GM12801 (cell line): ENCODE measurements around the gene LMX1A.

Experiments
- CTCF ChIP-seq: IDR thresholded peaks from one replicate; pipeline ENCODE4 v1.5.1; 2011; ENCODE audit warnings: control low read depth; ENCODE audit not compliant: insufficient read length; ENCODE audit errors: extremely low read depth

The LMX1A gene

GRCh38 chr1:165364568-165365133 lies 8.1 kb upstream of the LMX1A start:
- TF ChIP-seq CTCF = no peak

GRCh38 chr1:165356876-165357275 lies 361 bp upstream of the LMX1A start:
- TF ChIP-seq CTCF = no peak

- TF ChIP-seq CTCF = no peak
These were observed 1.2 kb downstream of the LMX1A start for GRCh38 chr1:165355139-165355976.

- no peak for TF ChIP-seq CTCF
These were observed 1.8 kb downstream of the LMX1A start for GRCh38 chr1:165354739-165355138.

- TF ChIP-seq CTCF = no peak
These were observed 2.5 kb downstream of the LMX1A start for GRCh38 chr1:165353731-165354671.

- no peak for TF ChIP-seq CTCF
These were observed 3.8 kb downstream of the LMX1A start for GRCh38 chr1:165352442-165353293.
